ENCODE data around the gene RABAC1. TPM values are rescaled to one million over a fixed set of nuclear protein-coding genes. Genes with fewer than 3 reads are reported as not detected.
"Not testable (repeated sequence)": the region's sequence is repeated elsewhere in the genome, so short reads cannot be mapped to it uniquely, and the experiment has no call there.

RABAC1 gene
- polyA plus RNA-seq, 3 donors = 42.3 to 79.3 (median 66.9) TPM

DNA sequence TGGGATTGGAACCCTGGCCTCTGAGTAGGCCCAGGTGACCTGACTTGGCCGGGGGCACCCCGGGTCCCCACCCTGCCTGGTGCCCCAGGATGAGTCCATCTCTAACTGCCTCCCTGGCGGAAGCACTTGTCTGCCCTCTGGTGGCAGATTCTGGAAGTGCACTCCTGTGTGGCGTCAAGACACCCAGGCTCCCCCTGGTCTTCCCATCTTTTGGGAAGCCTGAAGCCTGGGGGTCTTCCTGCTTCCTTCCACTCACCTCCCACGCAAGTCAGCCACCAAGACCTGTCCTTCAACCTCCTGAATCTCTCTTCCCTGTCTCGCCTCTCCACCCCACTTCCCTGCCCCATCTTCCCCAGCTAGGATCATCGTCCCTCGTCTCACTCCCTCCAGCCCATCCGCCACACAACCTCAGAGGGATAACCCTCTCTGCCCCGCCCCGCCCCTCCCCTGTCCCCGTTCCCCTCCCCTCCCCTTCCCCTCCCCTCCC, 7.4 kb downstream of the RABAC1 start:
- DNase-seq (ENCODE audit: low read depth in 3 of 3, low spot score in 2 of 3) = no peak

DNA sequence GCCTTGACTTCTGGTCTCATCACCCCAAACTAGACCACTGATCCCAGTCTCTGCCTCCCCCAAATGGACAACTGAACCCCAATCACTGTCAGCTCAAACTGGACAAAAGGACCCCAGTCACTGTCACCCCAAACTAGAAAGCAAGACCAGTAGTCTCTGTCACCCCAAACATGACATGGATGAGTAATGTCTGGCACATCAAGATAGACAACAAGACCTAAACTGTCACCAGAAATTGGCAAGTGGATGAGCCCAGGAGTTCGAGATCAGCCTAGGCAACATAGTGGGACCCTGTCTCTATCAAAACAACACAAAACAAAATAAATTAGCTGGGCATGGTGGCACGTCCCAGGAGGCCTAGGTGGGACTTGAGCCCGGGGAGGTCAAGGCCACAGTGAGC, 12.0 kb downstream of the RABAC1 start:
- DNase-seq (ENCODE audit: low read depth in 3 of 3, low spot score in 2 of 3) = no peak

DNA sequence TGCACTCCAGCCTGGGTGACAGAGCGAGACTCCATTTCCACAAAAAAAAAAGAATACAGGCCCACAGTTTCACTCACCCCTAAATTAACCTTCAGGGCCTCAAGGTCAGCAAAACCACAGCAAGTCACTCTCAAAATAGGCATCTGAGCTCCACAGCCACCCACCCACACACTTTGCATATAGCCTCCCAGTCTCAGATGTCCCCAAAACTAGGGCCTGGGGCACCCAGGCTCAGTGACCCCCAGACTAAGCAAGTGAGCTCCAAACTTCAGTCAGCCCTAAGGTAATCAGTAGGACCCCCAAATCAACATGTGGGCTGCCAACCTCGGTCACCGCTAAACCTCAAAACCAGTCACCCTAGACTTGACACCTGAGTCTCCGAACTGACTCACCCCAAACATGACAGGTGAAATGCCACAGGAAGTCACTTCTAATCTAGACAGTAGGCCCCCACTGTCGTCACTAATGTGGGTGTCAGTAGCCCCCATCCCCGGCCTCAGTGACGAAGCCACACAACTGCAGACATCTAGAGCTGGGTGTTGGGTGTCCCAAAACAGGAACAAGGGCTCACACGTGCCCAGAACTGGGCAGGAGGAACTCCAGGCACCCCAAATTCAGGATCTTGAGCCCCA, 13.9 kb downstream of the RABAC1 start:
- no peak for DNase-seq (ENCODE audit: low read depth in 3 of 3, low spot score in 2 of 3)

DNA sequence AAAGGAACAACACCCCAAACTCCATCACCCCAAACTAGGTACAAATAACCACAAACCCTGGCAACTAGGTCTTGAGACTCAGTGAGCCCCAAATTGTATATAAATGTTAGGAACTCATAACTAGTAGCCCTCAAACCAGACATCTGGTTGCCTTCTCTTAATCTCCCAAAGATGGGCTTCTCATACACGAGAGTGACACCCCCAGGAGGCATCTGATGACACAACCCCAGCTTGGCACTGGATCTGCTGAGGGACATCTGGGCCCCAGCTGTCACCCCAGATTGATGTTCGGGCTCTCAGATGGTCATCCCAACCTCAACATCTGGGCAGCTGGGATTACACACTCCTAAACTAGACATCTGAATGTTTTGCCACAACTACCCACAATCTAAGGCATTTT, 14.8 kb downstream of the RABAC1 start:
- DNase-seq (ENCODE audit: low read depth in 3 of 3, low spot score in 2 of 3) = no peak

DNA sequence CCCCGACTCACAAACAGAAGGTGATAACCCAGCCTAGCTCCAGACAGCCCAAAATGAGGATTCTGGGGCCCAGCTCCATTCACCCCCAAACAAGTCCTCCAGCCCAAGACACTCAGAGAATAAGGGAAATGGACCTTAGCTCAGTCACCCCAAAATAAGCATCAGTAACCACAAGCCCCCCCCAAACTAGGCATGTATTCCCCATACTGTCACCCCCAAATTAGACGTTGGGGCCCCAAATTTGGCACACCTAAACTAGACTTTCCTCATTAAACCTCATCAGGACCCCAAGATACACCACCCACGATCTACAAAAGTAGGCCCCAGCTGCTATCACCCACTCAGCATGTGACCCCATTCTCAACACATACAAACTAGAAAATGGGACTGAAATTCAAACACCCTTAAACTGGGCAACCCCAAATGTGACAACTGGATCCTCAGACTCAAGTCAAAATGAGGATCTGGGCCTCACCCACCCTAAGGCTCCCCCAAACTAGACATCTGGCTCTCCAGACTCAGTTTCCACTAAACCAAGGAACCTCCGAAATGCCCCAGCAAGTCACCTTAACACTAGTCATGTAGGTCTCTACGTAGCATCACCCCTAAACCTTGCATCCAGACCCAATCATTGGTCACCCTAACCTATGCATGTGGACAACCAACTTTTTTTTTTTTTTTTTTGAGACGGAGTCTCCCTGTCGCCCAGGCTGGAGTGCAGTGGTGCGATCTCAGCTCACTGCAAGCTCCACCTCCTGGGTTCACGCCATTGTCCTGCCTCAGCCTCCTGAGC, 17.5 kb downstream of the RABAC1 start:
- DNase-seq (ENCODE audit: low read depth in 3 of 3, low spot score in 2 of 3) = no peak

DNA sequence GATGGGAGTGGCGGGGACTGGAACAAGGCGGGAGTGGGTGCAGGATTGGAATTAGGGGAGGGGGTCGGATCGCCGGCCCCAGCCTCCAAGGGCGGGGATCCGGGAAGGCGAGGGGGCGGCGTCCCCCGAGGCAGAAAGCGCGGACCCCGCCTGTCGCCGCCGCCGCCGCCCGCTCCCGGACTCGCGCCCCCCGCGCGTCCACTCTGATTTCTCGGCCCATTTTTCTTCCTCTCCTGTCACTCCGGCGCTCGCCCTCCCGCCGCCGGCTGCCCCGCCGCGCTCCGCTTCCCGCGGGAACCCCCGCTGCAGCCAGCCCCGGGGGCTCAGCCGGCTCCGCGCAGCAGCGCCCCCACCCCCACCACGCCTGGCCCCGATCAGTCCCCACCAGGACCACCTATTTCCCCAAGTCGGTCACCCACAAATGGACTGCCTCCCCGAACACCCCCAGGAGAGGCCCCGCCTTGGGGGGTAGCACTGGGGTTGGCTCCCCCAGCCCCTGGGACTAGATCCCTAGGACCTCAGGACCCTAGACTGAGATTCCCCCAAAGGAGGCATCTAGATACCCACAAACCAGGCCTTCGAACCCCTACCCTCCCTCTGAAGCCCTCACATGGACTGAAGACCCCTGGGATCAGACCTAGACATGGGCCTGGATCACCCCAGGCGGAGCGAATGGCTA, 18.3 kb downstream of the RABAC1 start:
- DNase-seq (ENCODE audit: low read depth in 3 of 3, low spot score in 2 of 3) = no peak

DNA sequence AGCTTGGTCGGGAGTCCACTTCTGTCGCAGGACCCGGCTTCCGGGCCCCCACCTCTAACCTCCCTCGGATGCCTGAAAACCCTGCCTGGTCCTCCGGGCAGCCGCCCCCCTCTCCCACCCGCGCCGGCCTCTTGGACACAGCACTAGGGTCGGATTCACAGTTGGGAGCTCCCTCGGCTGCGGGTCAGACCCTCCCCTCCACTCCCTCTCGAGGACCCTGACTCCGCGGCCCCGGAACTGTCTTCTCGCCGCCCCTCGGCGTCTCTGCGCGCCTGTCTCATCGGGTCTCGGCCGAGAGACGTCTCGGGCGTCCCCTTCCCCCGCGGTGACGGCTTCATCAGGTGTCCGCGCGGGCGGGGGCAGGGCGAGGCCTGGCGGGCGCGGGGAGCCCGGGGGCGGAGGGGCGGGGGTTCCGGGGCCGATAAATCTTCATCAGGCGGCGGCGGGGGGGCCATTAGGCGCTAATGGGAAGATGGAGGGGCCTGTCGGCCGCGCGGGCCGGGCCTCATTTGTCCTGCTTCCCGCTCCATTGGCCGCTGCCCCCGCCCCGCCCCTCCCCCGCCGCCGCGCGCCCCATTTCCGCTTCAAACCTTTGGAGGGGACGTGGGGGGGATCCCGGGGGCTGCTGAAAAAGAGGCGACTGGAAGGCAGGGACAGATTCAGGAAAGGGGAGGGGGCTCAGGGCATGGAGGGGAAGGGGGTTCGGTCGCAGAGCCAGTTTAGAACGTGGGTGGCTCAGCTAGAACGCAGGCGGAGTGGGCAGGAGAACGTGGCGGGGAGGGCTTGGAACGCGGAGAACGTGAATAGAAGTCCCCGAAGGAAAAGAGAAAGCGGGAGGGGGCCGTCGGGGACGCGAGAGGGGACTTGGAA, 19.0 kb downstream of the RABAC1 start:
- no peak for DNase-seq (ENCODE audit: low read depth in 3 of 3, low spot score in 2 of 3)

DNA sequence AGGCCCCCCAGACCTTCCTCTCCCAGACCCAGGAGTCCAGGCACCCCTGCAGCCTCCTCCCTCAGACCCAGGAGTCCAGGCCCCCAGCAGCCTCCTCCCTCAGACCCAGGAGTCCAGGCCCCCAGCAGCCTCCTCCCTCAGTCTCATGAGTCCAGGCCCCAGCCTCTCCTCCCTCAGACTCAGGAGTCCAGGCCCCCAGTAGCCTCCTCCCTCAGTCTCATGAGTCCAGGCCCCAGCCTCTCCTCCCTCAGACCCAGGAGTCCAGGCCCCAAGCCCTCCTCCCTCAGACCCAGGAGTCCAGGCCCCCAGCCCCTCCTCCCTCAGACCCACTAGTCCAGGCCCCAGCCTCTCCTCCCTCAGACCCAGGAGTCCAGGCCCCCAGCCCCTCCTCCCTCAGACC, 19.9 kb downstream of the RABAC1 start:
- DNase-seq (ENCODE audit: low read depth in 3 of 3, low spot score in 2 of 3) = not testable (repeated sequence)

DNA sequence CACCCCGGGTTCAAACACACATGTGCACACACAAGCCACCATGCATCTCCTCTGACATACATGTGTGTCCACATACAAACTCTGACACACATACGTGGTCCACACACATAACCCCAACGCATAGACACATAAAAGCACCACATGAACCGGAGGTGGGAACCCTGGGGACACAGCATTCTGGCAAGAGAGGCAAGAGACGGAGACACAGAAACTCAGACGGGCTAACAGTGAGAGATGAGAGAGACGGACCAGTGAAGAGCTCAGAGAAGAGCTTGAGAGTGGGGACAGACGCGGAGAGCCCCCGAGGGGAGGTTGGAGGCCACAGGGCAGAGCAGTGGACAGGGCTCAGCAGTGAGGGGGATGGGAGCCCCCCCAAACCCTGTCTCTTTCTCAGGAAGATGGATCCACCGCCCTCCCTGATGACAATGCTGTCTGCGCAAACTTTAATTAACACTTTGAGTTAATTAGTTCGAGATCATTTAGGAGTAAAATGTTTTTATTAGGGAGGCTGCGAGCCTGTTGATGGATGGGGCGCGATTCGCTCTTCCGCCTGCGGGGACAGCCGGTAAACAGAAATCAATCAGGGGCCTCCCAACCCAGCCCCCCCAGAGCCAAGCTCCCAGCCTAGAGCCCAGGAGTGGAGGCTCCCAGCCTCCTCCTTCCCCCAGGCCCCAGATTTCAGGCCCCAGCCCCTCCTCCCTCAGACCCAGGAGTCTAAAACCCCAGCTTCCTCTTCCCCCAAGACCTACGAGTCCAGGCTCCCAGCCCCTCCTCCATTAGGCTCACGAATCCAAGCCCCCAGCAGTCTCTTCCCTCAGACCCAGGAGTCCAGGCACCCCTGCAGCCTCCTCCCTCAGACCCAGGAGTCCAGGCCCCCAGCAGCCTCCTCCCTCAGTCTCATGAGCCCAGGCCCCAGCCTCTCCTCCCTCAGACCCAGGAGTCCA, 21.3 kb downstream of the RABAC1 start:
- no peak for DNase-seq (ENCODE audit: low read depth in 3 of 3, low spot score in 2 of 3)

DNA sequence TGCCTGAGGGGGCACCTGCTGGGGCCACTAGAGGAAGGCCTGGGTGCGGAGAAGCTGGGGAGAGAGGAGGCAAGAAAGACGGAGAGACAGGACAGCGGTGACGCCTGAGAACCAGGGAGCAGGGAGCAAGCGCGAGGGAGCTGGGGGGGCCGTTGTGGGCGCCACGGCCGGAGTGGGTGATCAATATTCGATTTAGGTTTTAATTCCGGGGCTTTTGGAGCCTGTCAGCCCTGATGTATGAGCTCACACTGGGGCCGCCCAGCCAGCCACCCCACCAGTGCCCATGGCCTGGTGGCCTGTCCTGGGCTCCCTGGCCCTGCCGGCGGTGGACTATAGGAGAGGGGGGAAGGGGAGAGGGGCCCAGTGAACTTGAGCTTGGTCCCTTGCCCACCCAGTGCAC, 22.2 kb downstream of the RABAC1 start:
- DNase-seq (ENCODE audit: low read depth in 3 of 3, low spot score in 2 of 3) = no peak

DNA sequence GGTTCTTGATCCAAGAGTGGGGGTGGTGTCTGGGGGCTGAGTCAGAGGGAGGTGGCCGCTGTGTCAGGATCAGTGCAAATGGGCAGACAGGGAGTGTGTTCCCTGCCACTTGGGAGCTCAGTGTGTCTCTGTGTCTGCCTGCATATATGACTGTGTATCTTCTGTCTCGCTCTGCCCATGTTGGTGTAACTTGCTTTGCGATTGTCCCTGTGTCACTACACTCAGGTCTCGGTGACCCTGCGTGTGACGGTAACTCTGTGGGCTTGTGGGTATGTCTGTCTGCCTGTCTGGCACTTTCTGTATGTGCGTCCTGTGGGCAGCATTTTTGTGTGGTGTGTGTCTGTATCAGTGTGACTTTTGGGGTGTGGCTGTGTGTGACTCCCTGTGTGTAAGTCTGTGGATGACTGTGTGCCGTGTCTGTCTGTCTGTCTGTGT, 22.7 kb downstream of the RABAC1 start:
- no peak for DNase-seq (ENCODE audit: low read depth in 3 of 3, low spot score in 2 of 3)

DNA sequence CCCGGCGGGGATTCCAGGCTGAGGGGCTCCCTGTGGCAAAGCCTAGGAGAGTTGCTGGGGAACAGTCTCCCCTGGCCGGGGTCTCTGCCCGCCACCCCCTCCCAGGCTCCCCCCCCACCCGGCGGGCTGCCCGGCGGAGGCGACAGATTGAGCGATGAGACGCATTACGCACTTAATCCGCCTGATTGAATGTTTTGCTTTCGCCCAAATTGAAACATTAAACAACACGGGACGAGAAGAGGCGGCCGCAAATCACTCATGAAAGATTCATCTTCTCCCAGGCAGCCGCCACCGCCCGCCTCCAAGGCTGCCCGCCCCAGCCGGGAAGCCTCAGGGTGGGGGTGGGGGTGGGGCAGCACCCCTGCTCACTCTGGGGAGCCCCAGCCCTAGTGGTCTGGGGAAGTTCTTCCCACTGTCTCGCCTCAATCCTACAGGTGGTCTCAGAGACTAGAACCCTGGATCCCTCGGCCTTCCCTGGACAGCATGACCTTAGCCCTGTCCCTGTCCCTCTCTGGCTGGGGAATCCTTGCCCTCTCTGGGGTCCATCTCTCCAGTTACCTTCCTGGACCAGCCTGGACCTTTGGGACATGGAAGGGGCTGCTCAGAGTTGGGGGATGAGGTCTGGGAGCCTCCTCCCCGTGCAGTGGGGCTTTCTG, 23.2 kb downstream of the RABAC1 start:
- no peak for DNase-seq (ENCODE audit: low read depth in 3 of 3, low spot score in 2 of 3)

DNA sequence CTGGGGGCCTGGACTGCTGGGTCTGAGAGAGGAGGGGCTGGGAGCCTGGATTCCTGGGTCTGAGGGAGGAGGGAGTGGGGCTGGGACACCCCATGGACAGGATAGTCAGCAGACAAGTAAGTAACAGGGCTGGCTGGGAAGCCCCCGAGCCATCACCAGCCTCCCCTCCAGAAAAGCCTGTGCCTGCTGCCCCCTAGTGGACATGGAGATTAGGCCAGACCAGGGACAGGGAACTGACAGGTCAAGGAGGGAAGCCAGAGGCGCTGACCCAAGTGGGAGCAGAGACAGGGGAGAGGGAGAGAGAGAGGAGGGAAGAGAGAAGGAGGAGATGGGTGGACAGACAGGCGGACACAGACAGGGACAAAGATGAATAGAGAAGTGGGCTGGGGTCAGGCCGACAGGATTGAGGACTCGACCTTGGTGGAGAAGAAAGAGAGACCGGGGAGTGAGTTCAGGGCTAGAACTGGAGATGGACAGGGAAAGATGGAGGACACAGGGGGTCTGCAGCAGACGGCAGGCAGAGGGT, 24.2 kb downstream of the RABAC1 start:
- DNase-seq (ENCODE audit: low read depth in 3 of 3, low spot score in 2 of 3) = no peak

DNA sequence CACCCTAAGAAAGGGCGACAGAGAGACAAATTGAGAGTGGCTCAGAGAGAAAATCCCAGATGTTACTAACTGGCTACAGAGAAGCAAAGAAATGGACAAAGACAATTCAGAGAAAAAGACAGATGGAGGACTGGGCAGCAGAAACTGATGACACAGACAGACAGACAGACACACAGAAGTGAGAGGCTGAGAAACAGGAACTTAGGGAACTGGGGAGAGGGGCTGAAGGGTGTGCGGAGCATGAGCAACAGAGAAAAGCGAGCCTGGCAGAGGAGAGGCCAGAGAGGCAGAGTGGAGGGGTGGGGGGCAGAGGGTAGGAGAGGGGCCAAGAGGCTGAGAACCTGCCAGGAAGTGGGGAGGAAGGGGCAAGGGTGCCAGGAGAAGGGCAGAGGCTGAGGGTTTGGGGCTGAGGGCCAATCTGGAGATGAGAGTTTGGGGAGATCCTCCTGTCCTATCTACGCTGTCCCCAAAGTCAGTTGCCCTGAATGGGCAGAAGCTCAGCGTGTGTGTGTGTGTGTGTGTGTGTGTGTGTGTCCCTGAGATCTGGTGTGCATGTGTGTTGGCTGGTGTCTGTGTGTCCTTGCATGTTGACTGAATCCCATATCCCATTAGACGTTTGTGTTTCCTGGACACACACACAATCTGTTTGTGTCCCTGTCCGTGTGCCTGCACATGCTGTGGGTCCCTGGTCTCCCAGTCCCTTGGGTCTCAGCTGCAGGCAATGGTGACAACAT, 25.3 kb downstream of the RABAC1 start:
- no peak for DNase-seq (ENCODE audit: low read depth in 3 of 3, low spot score in 2 of 3)

DNA sequence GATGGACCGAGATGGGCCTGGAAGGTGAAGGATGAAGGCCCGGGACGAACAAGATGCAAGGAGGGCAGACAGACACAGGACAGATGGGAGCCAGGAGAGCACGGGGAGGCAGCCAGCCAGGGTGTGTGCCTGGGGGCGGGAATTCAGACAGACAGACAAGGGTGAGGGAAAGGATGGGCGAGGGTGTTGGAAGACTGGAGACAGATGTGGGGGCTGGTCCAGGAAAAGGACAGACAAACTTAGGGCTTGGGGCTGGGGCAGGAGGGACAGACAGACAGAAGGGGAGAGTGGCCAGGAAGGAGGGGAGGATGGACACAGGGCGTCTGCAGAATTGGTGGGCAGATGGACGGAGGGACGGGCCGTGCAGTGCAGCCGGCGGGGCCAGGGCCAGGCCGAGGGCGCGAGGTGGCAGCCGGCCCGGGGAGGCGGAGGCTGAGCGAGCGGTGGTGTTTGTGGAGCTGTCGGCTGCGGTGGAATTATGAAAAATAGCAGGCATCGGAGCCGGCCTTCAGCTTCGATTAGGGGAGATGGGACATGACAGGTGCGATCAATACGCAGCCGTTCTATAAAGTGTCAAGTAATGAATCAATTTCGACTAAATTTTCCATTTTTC, 26.3 kb downstream of the RABAC1 start:
- DNase-seq (ENCODE audit: low read depth in 3 of 3, low spot score in 2 of 3) = no peak

DNA sequence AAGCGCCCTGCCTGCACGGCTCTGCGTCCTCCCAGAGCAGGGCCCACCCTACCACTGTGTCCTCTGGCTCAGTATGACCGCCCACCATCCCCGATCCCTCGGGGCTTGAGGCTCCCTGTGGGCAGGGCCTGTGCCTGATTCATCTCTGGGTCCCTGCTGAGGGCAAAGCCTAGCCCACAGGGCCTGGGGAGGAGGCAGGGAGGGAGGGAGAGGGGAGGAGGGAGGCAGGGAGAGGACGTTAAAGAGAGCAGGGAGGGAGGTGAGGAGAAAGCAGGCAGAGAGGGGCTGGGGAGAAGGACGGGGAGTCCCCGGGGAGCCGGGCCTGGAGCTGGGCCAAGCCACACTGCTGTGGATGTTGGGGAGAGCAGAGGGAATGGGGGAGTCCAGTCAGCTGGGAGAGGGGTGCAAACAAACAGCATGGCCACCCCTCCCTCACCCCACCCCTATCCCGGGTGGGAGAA, 26.8 kb downstream of the RABAC1 start:
- DNase-seq (ENCODE audit: low read depth in 3 of 3, low spot score in 2 of 3) = no peak

DNA sequence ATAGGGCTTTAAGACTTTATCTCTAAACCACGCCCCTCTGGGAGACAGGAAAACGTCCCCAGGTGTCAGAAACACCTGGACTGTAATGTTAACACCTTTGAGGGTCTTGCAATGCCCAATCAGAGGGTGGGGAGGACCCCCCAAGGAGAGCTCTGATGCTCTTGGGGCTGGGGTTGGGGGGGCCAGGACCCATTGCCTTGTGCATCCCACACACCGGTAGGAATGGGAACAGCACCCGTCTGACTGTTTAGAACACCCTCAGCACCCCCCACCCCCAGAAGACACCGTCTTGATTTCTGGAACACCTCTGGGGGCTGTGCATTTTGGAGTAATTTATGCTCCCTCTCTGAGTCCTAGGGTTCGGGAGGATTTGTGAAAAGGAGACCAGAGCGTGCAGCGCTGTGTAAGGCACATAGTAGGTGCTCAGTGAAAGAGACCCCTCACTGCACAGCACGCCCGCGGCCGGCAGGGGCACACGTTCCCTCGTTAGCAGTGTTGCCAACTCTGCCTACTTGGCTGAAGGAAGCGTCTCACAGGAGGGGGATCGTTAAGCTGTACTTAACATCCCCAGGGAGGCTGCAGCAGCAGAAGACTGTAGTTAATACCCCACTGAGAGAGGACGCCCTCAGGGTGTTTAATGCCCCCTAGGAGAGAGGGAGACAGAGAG, 28.1 kb downstream of the RABAC1 start:
- DNase-seq (ENCODE audit: low read depth in 3 of 3, low spot score in 2 of 3) = no peak

Data from right renal cortex interstitium (tissue), 3 donors.